GM18526 (cell line): ENCODE measurements around the gene ICE2.

Experiments used
- POLR2A ChIP-seq: IDR thresholded peaks from 3 replicates; pipeline ENCODE4 v1.6.1; 2011; ENCODE audit not compliant: insufficient read length; ENCODE audit errors: extremely low read depth

ICE2 gene

DNA sequence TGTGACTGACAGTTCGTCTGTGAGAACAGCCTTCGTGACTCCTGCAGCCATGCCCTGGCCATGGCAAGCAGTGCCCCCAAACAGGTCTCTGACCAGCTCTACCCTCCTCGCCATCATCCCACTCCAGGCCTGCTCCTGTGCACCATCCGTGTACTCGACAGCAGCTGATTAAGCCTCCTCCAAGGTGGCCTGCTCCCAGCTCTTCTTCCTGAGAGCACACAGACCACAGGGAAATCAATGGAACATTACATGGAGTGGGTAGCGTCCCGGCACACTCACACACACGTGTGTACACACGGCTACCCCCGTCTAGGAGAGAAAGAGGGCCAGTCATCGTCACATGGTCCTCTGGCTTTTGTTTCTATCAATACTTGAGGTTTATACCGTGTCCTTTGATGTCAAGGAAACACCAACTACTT, 102.3 kb downstream of the ICE2 start:
- no peak for TF ChIP-seq POLR2A

DNA sequence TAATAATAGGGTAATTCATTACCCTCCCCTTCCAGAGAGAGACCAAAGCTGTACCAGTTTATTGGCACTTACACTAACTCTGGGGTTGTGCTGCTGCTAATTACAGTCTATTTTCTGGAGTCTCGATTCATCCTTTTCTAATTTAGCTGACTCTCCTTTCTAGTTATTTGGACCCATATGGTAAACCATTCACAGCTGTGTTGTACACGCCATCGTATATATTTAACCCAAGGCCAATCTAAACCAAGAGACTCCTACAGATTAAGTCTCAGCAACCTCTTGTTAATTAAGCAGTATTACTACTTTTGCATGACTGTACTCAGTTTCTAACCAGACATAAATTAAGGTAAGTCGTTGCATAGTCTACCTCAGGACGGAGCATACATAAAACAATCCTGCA, 103.6 kb downstream of the ICE2 start:
- no peak for TF ChIP-seq POLR2A

DNA sequence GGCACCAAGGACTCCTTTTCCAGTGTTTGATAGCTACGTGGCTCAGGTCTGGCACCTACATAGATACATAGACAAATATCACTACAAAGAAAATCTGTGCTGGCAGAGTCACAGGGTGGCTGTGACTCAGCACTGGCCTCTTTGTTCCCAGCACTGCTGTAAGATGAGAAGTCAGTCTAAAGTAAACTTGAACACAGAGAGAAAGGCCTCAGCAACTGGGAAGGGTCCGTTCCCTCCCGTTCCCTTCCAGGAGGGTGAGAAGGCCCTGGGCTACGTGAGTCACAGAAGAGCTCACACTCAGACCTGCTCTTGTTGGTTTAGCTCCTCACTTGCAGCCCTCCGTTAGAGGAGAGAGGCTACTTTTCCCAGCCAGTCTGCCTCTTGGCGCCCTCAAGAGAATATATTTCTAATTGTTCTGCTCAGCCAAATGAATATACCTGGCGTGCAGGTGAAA, 104.3 kb downstream of the ICE2 start:
- no peak for TF ChIP-seq POLR2A

DNA sequence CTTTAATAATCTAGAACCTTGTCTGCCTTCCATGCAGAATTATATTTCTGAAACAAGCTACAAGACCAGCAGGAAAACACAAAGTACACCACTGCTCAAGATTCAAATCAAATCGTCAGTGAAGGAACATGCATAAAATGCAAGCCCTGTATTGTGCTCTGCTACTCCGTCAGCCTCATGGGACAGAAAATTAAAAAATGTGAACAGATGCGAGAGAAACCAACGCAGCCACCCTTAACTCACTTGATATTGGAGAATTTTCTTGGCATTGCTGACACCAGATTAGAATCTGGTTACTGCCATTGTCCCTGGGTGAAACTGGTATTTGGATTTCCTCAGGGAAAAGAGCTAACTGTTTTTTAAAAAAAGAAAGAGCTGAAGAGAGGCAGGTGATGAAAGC, 104.7 kb downstream of the ICE2 start:
- no peak for TF ChIP-seq POLR2A

DNA sequence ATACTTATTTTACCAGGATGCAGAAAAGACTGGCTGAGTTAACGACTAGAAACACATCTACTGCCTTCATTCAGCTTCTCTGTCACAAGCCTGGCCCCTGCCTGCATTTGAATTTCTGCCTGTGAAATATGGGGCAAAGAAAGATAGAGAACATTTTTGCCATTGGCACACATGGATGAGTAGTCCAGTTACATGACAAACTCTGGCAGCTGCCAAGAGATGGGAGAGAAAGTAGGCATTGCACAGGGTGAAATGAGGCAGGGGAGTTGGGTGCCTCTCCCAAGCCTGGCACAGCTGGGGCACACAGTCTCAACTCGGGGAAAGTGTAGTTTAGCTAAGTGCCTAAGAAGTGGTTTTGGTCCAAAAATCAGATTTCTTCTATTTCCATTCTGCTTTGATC, 105.2 kb downstream of the ICE2 start:
- TF ChIP-seq POLR2A: no peak

DNA sequence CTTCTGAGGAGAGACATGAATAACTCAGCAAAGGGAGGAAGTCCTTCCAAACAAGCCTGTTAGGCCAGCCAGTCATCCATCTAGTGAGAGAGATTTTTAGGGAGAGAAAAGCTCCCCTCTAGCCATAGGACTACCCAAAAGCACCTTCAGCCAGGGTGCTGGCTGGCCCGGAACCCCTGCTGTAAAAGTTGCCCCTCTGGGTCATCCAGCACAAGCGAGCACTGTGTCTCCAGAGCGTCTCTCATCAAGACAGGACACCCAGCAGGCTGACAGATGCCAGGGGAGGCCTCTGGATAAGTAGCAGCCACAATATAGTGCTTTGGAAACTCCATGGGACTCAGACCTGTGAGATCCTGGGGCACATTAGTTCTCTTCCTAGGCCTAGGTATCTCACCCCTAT, 105.6 kb downstream of the ICE2 start:
- TF ChIP-seq POLR2A: no peak

DNA sequence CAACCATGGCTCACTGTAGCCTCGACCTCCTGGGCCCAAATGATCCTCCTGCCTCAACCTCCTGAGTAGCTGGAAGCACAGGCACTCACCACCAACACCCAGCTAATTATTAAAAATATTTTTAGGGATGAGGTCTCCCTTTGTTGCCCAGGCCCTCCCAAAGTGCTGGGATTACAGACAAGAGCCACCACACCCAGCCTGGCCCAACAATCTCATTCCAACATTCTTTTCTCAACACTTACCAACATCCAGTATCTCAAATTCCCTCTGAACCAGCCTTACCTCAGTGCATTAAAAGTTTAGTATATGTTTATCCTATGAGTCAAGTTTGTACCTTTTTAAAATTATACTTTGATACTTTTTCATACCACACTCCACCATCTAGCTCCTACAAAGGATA, 106.2 kb downstream of the ICE2 start:
- TF ChIP-seq POLR2A: no peak

DNA sequence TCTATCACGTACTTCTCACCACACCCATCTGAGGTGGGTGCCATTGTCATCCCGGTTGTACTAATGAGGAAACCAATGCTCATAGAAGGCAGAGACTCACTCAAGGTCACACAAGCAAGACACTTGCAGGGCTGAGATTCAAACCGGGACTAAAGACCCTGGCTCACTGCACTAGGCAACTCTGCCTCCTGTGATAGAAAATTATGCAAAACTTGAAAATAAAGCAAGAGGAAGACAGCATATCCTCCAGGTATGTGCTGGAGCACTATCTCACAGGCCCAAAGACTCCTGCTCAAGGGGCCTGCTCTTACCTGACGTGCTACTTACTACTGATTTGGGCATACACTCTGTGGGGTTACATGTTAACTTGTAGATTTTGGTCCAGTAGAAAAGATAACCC, 106.7 kb downstream of the ICE2 start:
- no peak for TF ChIP-seq POLR2A

DNA sequence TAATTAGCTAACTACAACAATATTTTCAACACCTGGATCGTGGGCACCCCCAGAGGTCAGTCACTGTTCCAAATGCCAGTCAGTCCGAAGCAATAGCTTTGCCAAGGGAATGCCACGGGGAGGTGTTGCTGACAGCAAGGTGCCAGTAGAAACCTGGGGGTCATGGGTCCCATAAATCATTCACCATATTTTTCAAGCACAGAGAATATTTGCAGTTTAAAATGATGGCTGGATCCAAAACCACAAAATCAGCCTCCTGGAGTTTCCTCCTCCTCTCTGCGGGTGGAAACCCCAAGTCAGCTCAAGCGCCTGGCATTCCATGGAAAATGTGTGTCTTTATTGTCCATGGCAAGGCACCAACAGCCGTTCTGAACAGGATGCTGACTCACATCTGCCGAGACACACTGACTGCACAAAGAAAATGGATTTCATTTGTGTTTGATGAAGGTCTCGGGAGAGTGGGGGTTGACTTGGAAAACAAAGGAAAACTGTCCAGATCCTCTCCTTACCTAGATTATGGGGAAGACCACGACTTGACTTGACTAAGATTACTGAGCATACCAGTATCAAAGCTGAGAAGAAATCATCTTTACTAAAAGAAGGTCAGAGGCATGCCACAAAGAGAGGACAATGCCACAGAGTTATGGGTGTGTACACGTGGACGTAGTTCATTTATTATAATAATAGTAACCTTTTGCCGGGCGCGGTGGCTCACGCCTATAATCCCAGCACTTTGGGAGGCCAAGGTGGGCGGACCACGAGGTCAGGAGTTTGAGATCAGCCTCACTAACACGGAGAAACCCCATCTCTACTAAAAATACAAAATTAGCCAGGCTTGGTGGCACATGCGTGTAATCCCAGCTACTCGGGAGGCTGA, 107.5 kb downstream of the ICE2 start:
- TF ChIP-seq POLR2A: no peak

DNA sequence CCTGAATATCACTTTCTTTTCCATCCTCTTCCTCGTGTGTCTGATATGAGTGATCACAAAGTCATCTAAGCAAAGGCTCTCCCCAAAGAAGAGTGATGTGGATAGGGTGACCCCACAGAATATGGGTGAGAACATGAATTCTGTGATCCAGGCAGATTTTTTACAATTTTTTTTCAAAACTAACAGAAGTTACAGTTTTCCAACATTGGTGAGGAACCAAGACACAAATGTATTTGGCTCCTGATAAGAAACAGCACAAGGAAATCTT, 108.1 kb downstream of the ICE2 start:
- TF ChIP-seq POLR2A: no peak

DNA sequence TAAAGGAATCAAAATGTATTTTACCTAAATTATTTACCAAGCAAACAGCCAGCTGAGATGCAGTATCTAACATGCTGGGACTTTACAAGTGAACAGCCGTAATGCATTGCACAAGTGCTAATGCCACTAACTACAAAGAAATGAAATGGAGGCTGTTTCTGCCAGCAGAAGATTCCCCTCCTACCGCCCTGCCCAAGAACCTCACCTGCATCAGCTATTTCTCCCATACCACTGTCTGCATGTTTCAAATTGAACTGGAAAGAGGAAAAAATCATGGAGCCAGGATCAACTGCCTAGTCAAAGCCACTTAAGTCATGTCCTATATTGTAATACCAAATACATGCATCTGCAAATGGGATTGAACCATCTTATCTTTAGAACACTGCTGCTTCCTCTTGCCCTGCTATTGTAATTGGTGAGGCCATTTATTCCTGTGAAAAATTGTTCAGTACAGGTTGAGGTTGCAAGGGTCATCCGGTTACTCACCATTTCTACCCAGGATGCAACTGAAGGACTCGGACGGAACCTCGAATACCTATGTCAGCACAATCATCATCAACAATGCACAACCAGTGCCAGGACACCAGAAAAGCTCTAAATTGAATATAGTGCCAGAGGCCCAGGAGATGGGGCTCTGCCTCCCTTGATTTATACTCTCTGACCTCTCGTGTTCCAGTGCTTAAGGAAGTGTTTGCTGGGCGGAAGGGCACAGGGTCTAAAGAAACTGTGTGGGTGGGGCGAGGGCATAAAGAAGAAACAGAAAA, 108.7 kb downstream of the ICE2 start:
- no peak for TF ChIP-seq POLR2A

DNA sequence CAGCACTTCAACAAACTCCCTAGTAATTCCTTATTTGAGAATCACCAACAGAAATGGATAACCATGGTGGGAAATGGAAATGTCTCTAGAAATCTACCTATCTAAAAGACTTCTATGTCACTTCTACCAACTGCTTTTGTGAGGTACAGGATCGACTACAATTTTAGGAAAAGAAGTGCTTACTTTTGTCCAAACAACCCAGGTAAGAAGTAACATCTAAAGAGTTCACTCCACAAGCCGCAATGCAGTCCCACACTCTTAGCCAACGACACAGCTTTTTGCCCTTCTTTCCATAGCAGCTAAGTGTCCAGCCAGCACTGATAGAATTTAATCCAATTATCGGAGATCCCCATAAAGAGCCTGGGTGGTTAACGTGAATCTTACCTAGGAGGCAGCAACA, 109.2 kb downstream of the ICE2 start:
- TF ChIP-seq POLR2A: no peak
